Muscle layer of colon (tissue), 2 donors: ENCODE results near the gene FGD4.

Experiments used
- H3K27ac ChIP-seq: one replicate; pipeline ENCODE4 v1.7.0; 2013; ENCODE audit warnings: low read depth, mild to moderate bottlenecking, low read length, moderate library complexity
- H3K27me3 ChIP-seq, 2 donors: one replicate each; pipeline ENCODE4 v1.7.0; 2013; ENCODE audit warnings: low read length in 2 of 2, mild to moderate bottlenecking in 2 of 2; ENCODE audit not compliant: insufficient read depth in 2 of 2, control insufficient read depth in 1 of 2
- H3K36me3 ChIP-seq: one replicate; pipeline ENCODE4 v1.7.0; 2013; ENCODE audit warnings: mild to moderate bottlenecking, low read length; ENCODE audit not compliant: insufficient read depth
- H3K4me1 ChIP-seq: one replicate; pipeline ENCODE4 v1.7.0; 2013; ENCODE audit warnings: mild to moderate bottlenecking, low read length; ENCODE audit not compliant: insufficient read depth
- H3K4me3 ChIP-seq, 2 donors: one replicate each; pipeline ENCODE4 v1.7.0; 2013; ENCODE audit warnings: low read length in 2 of 2, low read depth in 1 of 2, mild to moderate bottlenecking in 1 of 2, moderate library complexity in 1 of 2
- H3K9ac ChIP-seq: one replicate; pipeline ENCODE4 v1.7.0; 2013; ENCODE audit warnings: low read length
- H3K9me3 ChIP-seq: one replicate; pipeline ENCODE4 v1.7.0; 2013; ENCODE audit warnings: mild to moderate bottlenecking, low read length
- donor health status: abdominal sarcoma.
- donor health status: Adenocarcinoma of cecum.

Gene FGD4

GRCh38 chr12:32574585-32574984 is 175.2 kb downstream of the FGD4 start:
- H3K27ac ChIP-seq, result no peak overlapping the region
- H3K4me3 ChIP-seq, result no peak overlapping the region
- no peak overlapping the region for H3K9ac ChIP-seq
- H3K9me3 ChIP-seq, result no peaks in the 10 kb centered on the region
- no peaks in the 10 kb centered on the region for H3K27me3 ChIP-seq
- H3K4me1 ChIP-seq, result no peaks in the 10 kb centered on the region
- no peaks in the 10 kb centered on the region for H3K36me3 ChIP-seq

DNA sequence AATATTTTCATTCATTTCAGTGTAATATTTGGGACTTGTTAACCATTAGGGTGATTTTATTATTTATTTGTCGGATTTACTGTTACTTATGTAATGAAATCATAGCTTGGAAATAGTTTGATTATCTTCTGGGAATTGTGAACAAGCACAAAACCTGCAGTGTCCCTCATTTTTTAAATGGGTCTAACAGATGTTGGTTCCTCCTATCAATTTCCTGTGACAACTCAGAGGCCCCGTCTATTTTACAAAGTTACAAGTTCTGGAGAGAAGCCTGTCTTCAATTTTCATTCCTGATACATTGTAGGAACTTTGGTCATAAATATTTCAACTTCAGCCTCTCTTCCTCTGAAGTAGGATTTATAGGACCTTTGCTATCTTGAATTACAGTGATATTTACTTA is 178.0 kb downstream of the FGD4 start:
- no peak overlapping the region for H3K27ac ChIP-seq
- no peaks in the 10 kb centered on the region for H3K27me3 ChIP-seq
- no peak overlapping the region for H3K4me3 ChIP-seq
- no peaks in the 10 kb centered on the region for H3K36me3 ChIP-seq
- H3K9me3 ChIP-seq, result no peaks in the 10 kb centered on the region
- H3K4me1 ChIP-seq, result no peaks in the 10 kb centered on the region
- H3K9ac ChIP-seq, result no peak overlapping the region

DNA sequence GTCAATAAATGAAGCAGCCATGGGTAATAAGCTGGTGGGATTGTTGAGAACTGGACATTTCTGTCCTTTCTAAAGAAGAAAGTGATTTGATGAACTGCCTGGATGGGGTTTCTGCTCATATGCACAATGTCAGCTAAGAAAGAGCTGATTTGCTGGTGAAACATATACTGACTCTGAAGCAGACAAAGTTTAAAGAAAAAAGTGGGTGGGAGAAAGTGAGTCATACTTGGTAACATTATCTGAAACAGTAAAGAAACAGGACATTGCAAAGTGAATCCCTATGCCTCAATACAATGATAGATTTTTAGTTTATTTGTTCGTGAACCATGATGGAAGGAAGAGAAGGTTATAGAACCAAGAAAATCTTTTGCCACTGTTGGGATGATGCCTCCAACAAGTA is 184.2 kb downstream of the FGD4 start:
- H3K27me3 ChIP-seq, result no peaks in the 10 kb centered on the region
- no peaks in the 10 kb centered on the region for H3K36me3 ChIP-seq
- H3K27ac ChIP-seq, result no peak overlapping the region
- H3K4me1 ChIP-seq, result no peaks in the 10 kb centered on the region
- no peak overlapping the region for H3K4me3 ChIP-seq
- H3K9ac ChIP-seq, result no peak overlapping the region
- H3K9me3 ChIP-seq, result no peaks in the 10 kb centered on the region

DNA sequence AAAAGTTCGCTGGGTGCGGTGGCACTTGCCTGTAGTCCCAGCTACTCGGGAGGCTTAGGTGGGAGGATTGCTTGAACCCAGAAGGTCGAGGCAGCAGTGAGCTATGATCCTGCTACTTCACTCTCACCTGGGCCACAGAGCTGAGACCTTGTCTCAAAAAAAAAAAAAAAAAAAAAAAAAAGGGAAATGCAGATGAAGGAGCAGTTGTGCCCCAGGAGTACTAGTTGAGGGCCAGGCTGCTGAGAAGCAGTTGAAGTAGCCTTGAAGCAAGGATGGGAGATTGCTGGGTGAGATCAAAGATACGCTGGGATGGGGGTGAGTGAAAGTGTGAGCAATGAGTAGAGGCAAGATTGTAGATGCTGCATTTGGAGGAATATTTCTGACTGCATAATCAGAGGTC is 186.3 kb downstream of the FGD4 start:
- H3K27me3 ChIP-seq, result no peaks in the 10 kb centered on the region
- no peak overlapping the region for H3K4me3 ChIP-seq
- no peak overlapping the region for H3K27ac ChIP-seq
- no peaks in the 10 kb centered on the region for H3K9me3 ChIP-seq
- no peaks in the 10 kb centered on the region for H3K36me3 ChIP-seq
- no peak overlapping the region for H3K9ac ChIP-seq
- H3K4me1 ChIP-seq, result no peaks in the 10 kb centered on the region

- no peaks in the 10 kb centered on the region for H3K4me1 ChIP-seq
- H3K27me3 ChIP-seq, result no peaks in the 10 kb centered on the region
Observed at GRCh38 chr12:32586390-32586789, 187.0 kb downstream of the FGD4 start.

DNA sequence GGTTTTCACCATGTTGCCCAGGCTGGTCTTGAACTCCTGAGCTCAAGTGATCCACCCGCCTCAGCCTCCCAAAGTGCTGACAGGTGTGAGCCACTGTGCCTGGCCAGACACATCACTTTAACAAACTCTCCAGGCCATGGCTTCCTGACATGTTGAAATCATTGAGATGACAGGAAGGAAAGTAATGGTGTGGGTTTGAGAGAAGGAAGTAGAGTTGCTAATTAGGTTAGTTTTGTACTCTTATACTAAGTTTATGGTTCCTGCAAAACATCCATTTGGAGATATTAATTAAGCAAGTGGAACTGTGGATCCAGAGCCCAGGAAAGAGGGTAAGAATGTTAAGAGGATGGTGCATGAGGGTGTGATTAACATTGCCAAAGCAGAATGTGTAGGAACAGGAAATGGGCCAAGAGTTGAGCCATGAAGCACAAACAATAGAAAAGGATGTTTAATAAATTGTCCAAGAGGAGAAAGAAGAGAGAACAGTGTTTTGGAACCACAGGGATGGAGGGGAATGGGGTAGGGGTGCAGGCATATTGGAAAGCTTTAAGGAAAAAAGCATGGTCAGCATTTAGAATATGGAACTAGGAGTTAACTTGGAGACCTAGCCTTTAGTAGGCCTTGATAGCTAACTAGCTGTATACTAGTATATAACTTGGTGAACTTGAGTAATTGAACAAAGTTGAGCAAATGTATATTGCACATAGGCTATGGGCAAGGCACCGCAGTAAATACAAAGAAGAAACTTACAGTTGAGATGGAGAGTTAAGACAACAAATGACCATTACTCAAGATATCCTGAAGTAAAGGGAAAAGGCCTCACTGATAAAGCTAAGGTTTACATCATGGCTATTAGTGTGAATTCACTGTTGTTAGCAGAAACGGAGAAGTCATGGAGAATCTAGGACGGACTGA is 188.5 kb downstream of the FGD4 start:
- H3K9me3 ChIP-seq, result no peaks in the 10 kb centered on the region
- H3K4me1 ChIP-seq, result no peaks in the 10 kb centered on the region
- H3K27me3 ChIP-seq, result no peaks in the 10 kb centered on the region
- H3K9ac ChIP-seq, result no peak overlapping the region
- no peaks in the 10 kb centered on the region for H3K36me3 ChIP-seq
- H3K27ac ChIP-seq, result no peak overlapping the region
- H3K4me3 ChIP-seq, result no peak overlapping the region

More at GRCh38 chr12:32586390-32586789, 187.0 kb downstream of the FGD4 start:
- Histone ChIP-seq H3K4me3 (no peak overlapping the region), H3K36me3 (no peaks in the 10 kb centered on the region), H3K27ac (no peak overlapping the region), H3K9ac (no peak overlapping the region), H3K9me3 (no peaks in the 10 kb centered on the region)

DNA sequence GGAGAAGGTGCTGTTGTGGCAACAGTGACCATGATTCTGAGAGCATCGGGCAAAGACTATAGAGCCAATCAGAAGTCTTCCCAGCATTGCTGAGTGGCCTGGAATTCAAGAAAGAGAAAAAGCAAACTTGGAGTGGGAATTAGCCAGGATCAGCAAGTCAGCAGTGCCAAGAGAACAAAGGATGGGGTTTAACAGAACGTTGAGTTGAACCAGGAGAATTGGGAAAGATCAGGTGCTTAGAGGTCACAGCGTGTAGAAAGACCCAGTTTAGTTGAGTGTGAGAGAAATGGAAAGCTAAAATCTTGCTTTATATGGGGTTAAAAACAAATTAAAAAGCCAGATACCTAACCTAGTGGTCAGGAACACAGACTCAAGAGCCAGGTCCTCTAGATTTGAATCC is 189.2 kb downstream of the FGD4 start:
- no peaks in the 10 kb centered on the region for H3K9me3 ChIP-seq
- no peak overlapping the region for H3K9ac ChIP-seq
- H3K4me3 ChIP-seq, result no peak overlapping the region
- H3K27ac ChIP-seq, result no peak overlapping the region
- H3K36me3 ChIP-seq, result no peaks in the 10 kb centered on the region
- no peaks in the 10 kb centered on the region for H3K27me3 ChIP-seq
- H3K4me1 ChIP-seq, result no peaks in the 10 kb centered on the region

- H3K27me3 ChIP-seq, result no peaks in the 10 kb centered on the region
- H3K36me3 ChIP-seq, result no peaks in the 10 kb centered on the region
- H3K9me3 ChIP-seq, result no peaks in the 10 kb centered on the region
- H3K27ac ChIP-seq, result no peak overlapping the region
- no peaks in the 10 kb centered on the region for H3K4me1 ChIP-seq
- no peak overlapping the region for H3K9ac ChIP-seq
- H3K4me3 ChIP-seq, result no peak overlapping the region
Observed at GRCh38 chr12:32589165-32589865, 190.0 kb downstream of the FGD4 start.

- no peaks in the 10 kb centered on the region for H3K9me3 ChIP-seq
Observed at GRCh38 chr12:32595251-32595650, 195.9 kb downstream of the FGD4 start.

DNA sequence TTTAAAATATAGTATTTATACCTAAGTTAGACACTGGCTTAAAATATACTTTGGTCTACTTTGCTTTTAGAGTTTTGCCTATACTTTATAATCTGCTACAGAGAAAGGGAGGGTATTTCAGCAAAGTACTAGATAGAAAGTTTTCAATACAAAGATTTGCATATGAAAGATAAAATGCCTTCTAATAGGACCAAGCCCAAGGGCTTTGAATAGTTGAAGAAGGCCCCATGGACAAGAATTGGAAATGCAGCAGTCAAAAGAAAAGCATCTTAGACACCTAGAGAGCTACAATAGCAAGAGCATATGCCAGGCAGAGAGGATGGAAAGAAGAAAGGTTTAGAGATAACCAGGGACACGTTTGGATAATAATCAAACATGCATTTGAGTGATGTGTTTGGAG is 196.7 kb downstream of the FGD4 start:
- Histone ChIP-seq H3K27ac (no peak overlapping the region), H3K27me3 (no peaks in the 10 kb centered on the region), H3K9ac (no peak overlapping the region), H3K9me3 (no peaks in the 10 kb centered on the region), H3K36me3 (no peaks in the 10 kb centered on the region), H3K4me3 (no peak overlapping the region), H3K4me1 (no peaks in the 10 kb centered on the region)

More at GRCh38 chr12:32595251-32595650, 195.9 kb downstream of the FGD4 start:
- Histone ChIP-seq H3K4me1 (no peaks in the 10 kb centered on the region), H3K4me3 (no peak overlapping the region), H3K27ac (no peak overlapping the region), H3K36me3 (no peaks in the 10 kb centered on the region), H3K9ac (no peak overlapping the region), H3K27me3 (no peaks in the 10 kb centered on the region)

DNA sequence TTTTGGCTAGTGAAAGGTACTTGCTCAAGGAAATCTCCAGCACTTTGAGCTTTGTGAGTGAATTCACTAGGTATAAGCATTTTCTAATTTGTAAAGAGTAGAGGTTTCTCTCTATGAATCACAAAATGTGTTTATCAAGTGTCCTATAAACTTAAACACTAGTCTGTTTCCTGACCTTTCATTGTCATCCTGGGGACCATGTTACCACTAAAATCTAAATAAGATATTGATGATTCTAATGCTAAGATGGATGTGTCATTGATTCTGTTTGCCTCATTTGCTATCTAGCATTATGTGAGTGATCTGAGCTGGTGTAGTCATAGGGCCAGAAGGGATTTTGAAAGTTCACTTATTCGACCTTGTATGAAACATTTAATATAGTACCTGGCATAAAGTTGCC is 199.3 kb downstream of the FGD4 start:
- H3K9ac ChIP-seq, result no peak overlapping the region
- no peak overlapping the region for H3K27ac ChIP-seq
- no peaks in the 10 kb centered on the region for H3K36me3 ChIP-seq
- no peak overlapping the region for H3K4me3 ChIP-seq
- no peaks in the 10 kb centered on the region for H3K27me3 ChIP-seq
- no peaks in the 10 kb centered on the region for H3K9me3 ChIP-seq
- H3K4me1 ChIP-seq, result no peaks in the 10 kb centered on the region
